ENCODE measurements around the gene VEPH1.

GRCh38 chr3:157392104-157392503, 111.1 kb downstream of the VEPH1 start:
- no peak for TF ChIP-seq CTCF (IDR thresholded peaks at IDR 0.05)
- TF ChIP-seq POLR2AphosphoS5 (IDR thresholded peaks at IDR 0.05; ENCODE audit: insufficient read depth in 1 of 2, low read depth in 1 of 2), result no peak
